ENCODE data around the gene SPATA24.
"Not testable (repeated sequence)": the region's sequence is repeated elsewhere in the genome, so short reads cannot be mapped to it uniquely, and the experiment has no call there.

The SPATA24 gene

GRCh38 chr5:139394123-139394653, 9.7 kb downstream of the SPATA24 start:
- no peak for DNase-seq

- no peak for DNase-seq
Measured at GRCh38 chr5:139393497-139394122, 10.3 kb downstream of the SPATA24 start.

- DNase-seq, result no peak
Measured at GRCh38 chr5:139392678-139393496, 11.0 kb downstream of the SPATA24 start.

DNA sequence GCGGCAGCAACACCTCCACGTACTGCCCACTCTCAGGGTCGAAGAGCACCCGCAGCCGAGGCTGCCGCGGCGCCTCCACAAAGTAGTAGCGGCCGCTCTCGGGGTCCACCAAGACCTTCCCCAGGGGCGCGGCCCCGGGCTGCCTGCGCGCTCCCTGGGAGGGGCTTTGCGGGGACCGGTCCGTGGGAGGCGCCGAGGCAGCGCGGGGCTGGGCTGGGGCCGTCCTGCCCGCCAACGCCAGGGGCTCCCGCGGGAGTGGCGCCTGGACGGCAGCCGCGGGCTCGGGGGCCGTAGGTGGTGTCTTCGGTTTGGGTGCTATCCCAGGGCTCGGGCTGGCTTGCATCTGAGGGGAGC, 11.6 kb downstream of the SPATA24 start:
- DNase-seq, result no peak

- DNase-seq, result peak; percentile 88
Measured at GRCh38 chr5:139391570-139392323, 12.1 kb downstream of the SPATA24 start.

GRCh38 chr5:139390639-139391569, 13.0 kb downstream of the SPATA24 start:
- DNase-seq, result no peak

DNA sequence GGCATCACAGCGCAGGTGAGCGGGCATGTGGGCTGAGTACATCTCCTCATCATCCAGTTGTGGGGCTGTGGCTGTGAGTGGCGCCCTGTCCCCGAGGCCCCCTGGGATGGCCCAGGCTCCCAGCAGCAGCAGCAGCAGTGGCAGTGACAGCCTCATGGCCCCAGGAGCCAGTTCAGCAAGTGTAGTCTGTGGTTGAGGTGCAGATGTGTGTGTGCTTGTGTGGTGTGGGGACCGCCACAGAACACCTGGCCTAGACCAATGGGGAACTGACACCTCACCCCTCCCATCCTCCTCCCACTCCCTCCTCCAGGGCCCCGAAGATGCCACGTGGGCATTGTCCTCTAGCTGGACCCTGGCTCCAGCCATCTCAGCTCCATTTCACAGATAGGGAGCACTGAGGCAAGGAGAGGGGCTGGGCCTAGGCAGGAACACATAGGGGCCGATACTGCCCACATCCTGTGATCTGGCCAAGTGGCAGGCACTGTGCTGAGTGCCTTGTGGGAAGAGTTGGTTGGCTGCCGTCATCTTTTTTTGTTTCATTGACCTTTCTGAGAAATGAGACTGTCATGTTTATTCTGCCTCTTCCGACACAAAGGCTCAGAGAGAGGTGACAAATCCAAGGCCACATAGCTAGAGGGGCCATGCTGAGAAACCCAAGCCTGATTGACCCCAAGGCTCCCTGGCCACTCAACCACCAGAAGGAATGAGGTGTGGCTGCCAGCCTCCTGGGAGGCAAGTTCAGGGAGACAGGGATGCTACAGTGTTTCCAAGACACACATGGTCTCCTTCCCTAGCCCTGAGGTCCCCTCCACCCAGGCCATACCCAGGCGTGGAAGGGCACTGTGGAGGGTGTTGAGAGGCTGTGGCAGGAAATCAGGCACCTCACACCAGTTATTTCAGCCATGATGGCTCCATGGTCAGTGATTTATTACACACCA, 13.9 kb downstream of the SPATA24 start, which contains the start of gene MZB1:
MZB1 (minus strand) TSS at position 213 of the 938 bp plus-strand sequence; CDS start at position 156, 57 bp downstream.
- no peak for DNase-seq

DNA sequence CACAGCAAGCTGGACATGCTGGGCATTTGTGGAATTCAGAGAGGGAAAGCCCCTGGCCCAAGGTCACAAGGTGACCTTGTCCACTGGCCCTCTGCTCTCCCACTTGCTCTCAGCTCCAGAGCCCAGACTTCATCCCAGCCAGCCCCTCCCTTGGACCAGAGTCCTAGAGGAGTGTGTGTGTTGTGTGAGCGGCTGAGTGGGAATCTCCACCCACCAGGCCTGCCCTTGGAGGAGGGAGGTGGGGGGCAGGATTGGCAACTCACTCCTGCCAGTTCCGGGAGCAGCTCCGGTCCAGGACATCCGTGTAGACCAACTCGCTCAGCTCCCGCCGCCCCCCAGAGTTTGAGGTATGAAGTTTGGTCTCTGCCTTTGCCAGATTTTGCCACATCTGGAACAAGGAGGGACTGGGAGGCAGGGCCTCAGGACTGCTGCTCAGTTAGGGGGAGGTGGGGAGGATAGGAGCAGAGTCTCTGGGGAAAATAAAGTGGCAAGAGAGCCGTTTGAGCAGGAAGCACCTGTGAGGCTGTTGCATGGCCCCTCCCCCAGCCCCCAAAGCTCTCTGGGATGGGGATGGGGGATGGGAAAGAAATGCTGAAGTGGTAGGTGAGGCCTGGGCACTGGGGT, 15.6 kb downstream of the SPATA24 start:
- DNase-seq, result peak; percentile 29

GRCh38 chr5:139387611-139388197, 16.2 kb downstream of the SPATA24 start:
- peak; percentile 7 for DNase-seq

GRCh38 chr5:139386956-139387355, 16.9 kb downstream of the SPATA24 start:
- DNase-seq, result not testable (repeated sequence)

DNA sequence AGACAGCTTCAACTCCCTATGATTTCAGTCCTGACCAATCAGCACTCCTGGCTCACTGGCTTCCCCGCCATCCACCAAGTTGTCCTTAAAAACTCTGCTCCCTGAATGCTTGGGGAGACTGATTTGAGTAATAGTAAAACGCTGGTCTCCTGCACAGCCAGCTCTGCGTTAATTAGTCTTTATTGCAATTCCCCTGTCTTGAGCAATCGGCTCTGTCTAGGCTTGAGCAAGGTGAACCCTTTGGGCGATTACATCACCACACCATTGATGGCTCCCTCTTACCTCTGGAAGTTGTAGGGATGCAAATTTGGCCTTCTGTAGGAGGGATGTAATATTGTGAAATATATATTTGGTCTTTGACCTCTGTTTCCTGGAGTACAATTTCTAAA, 17.8 kb downstream of the SPATA24 start:
- no peak for DNase-seq

- DNase-seq, result no peak
Measured at GRCh38 chr5:139385061-139386049, 18.5 kb downstream of the SPATA24 start.

- DNase-seq, result no peak
Measured at GRCh38 chr5:139384591-139385051, 19.3 kb downstream of the SPATA24 start.

DNA sequence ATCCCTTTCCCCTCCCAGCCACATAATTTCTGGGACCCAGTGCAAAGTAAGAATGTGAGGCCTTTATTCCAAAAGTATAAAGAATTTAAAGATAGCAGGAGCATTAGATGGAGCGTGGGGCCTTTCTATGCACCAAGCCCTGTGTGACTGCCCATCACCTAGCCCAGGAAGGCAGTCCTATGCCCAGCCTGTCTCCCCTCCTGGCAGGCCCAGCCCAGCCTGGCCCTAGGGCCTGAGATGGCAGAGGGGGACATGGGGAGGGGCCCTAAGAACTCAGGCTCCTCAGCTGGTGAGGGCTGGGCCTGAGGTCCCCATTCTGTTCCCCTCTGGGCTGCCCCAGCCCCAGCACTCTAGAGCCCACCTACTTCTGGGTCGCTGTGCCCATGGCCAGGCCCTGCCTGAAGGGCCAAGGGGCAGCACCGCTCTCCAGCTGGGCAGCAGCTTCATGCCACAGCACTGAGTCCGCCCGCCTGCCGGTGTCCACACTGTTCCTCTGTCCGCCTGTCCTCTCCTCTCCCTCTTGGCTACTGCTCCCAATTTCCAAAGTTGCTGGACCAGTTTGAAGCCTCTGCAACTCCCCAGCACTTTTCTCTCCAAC, 19.8 kb downstream of the SPATA24 start:
- no peak for DNase-seq

DNA sequence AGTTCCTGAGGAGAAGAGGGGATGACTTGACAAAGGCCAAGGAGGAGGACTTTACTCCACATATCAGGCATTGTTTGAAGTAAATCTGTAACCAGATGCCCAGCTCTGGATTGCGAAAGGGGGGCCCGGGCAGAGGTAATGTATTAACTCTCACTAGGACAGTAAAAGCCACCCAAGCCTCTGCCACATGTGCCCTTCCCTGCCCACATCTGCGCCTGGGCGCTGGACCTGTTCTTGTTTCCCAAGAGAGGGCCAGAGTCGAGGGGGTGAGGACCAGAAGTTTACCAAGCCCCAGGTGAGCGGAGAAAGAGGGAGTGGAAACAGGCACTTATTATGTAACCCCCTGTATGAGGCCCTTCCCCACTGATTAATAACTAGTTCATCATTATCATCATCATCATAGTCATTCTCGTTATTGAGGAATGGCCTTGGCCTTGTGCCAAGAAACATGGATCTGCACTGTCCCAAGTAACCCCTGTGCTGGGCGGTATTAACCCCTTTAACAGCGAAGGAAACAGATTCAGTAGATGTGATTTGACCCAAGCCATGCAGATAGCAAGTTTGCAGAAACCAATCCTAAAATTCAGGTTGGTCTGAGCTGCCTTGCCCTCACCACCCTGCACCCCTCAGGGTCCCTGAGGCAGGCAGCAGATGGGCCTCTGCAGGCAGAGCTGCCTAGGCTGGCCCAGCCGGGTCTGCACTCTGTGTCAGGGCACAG, 20.5 kb downstream of the SPATA24 start, which contains the start of gene SLC23A1:
SLC23A1 (minus strand) TSS at position 23 of the 718 bp plus-strand sequence. CDS start 44 bp downstream, outside the sequence.
- no peak for DNase-seq

DNA sequence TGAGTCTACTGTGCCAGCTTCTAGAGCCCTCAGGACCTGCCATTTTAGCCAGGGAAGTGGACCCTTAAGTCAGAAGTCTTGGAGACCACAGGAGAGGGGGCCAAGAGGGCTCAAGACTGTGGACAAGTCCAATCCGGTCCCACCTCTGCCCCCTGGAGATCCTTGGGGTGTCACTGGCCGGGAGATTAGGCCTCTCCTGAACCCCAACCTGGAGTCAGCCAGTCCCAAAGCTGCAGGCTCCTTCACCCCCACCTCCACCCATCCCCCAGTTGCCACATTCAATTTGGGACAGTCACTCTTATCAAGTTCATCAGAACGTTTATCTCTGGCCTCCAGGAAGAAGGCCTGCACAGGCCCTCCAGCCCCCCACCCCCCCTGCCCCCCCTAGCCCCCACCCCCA, 21.1 kb downstream of the SPATA24 start:
- DNase-seq, result no peak

All from NCI-H226 (cell line).